Transverse colon (tissue), 4 donors: ENCODE data around the gene CD40LG. TPM values are rescaled to one million over a fixed set of nuclear protein-coding genes. Genes with fewer than 3 reads are reported as not detected.

ENCODE experiments used
- DNase-seq: peaks from one replicate; pipeline ENCODE4 v3.0.0-alpha.2; 2019
- H3K27ac ChIP-seq, 4 donors: fragments of 200-600 bp; sonication (generic); 2 replicates each; pipeline ENCODE4 v1.5.1; 2016 to 2018; ENCODE audit warnings: inconsistent platforms in 4 of 4
- H3K27me3 ChIP-seq: fragments of 200-600 bp; sonication (generic); 2 replicates; pipeline ENCODE4 v1.5.1; 2017; ENCODE audit warnings: inconsistent platforms
- H3K36me3 ChIP-seq, 4 donors: fragments of 200-600 bp; sonication (generic); 2 replicates each; pipeline ENCODE4 v1.5.1; 2017 to 2019; ENCODE audit warnings: inconsistent platforms in 4 of 4
- H3K4me1 ChIP-seq, 4 donors: fragments of 200-600 bp; sonication (generic); 2 replicates each; pipeline ENCODE4 v1.5.1; 2017 to 2020; ENCODE audit warnings: inconsistent platforms in 4 of 4
- H3K4me3 ChIP-seq, 4 donors: fragments of 200-600 bp; sonication (generic); 1 replicate in 1 of 4; 2 replicates in 3 of 4; pipeline versions ENCODE4 v1.5.1 to v1.6.1; 2017 to 2019; ENCODE audit warnings: inconsistent platforms in 4 of 4
- H3K9me3 ChIP-seq, 2 donors: fragments of 200-600 bp; sonication (generic); 2 replicates each; pipeline ENCODE4 v1.5.1; 2017 to 2019; ENCODE audit warnings: inconsistent platforms in 2 of 2
- CTCF ChIP-seq, 5 experiments: fragments of 200-600 bp in 3 of 5; fragments of 450-650 bp in 2 of 5; sonication (generic) in 3 of 5; IDR thresholded peaks; 1 replicate in 2 of 5; 2 replicates in 3 of 5; pipeline ENCODE4 v1.5.1; 2016 to 2017; ENCODE audit warnings: antibody characterized with exemption in 5 of 5, inconsistent platforms in 3 of 5, mild to moderate bottlenecking in 2 of 5, moderate library complexity in 1 of 5
- EP300 ChIP-seq: sonication (generic); formaldehyde crosslinking; IDR thresholded peaks from one replicate; pipeline ENCODE4 v1.6.1; 2017; ENCODE audit warnings: antibody characterized with exemption, low read depth
- POLR2A ChIP-seq: fragments of 450-650 bp; IDR thresholded peaks from one replicate; pipeline ENCODE4 v1.6.1; 2016; ENCODE audit warnings: antibody characterized with exemption, mild to moderate bottlenecking, moderate library complexity
- POLR2AphosphoS5 ChIP-seq, 3 donors: sonication (generic); formaldehyde crosslinking; IDR thresholded peaks; one replicate each; pipeline ENCODE4 v1.6.1; 2016; ENCODE audit warnings: antibody characterized with exemption in 3 of 3
- WGBS, 2 donors: methylation state at CpG; one replicate each; pipeline ENCODE4 v1.1.5; 2018; ENCODE audit warnings: low coverage in 1 of 2; 5-methylcytosine and 5-hydroxymethylcytosine counted together
- in situ Hi-C, 4 donors: fragments of 200-750 bp; cut with MboI; loops; one replicate each; pipeline versions ENCODE4 v1.15.0 to v1.15.1; 2017; ENCODE audit warnings: low sequenced_read_pairs in 3 of 4, low pct_ligation_motif_present in 1 of 4, low pct_unique_long_range_greater_than_20kb in 1 of 4
- intact Hi-C: fragments of 100-400 bp; cut with DNase I; formaldehyde crosslinking; loops from one replicate; pipeline ENCODE4 v1.15.1; 2023; ENCODE audit warnings: low total_unique reads
- total RNA-seq, 4 donors: library from RNA; depleted of rRNA; stranded (reverse); fragments of >200 nt; gene quantifications; one replicate each; pipeline ENCODE4 v1.1.0, GENCODE V29; 2016

CD40LG gene
- total RNA-seq, 4 donors from 2014 or later, result 0.64 TPM; not detected in 3

GRCh38 chrX:136689436-136689835, 41.5 kb downstream of the CD40LG start:
- intact Hi-C loops (no loop called here), in situ Hi-C loops (no loop called here)
- TF ChIP-seq POLR2AphosphoS5 (IDR thresholded peaks at IDR 0.05) (no peak), CTCF (IDR thresholded peaks at IDR 0.05) (no peak), POLR2A (no peak), EP300 (no peak)
- Histone ChIP-seq H3K9me3 (no peaks in the 10 kb centered on the region), H3K27ac (no peak overlapping the region), H3K36me3 (no peaks in the 10 kb centered on the region), H3K4me1 (no peaks in the 10 kb centered on the region), H3K4me3 (no peak overlapping the region), H3K27me3 (no peaks in the 10 kb centered on the region)
- WGBS, 2 donors, result 63% methylated on average over 6 of the region's 6 CpGs; no CpG with 5 or more reads in 1 of the 2 donors
- DNase-seq, result no peak

GRCh38 chrX:136691028-136691809, 43.3 kb downstream of the CD40LG start:
- Histone ChIP-seq H3K27me3 (no peaks in the 10 kb centered on the region), H3K27ac (no peak overlapping the region), H3K4me1 (no peaks in the 10 kb centered on the region), H3K4me3 (no peak overlapping the region), H3K36me3 (no peaks in the 10 kb centered on the region), H3K9me3 (no peaks in the 10 kb centered on the region)
- no peak for DNase-seq
- in situ Hi-C loops (no loop called here), intact Hi-C loops (no loop called here)
- WGBS, 2 donors, result 41 to 56% methylated on average over 2 to 3 of the region's 3 CpGs
- TF ChIP-seq EP300, result no peak
- TF ChIP-seq POLR2AphosphoS5 (IDR thresholded peaks at IDR 0.05), result no peak
- TF ChIP-seq CTCF (IDR thresholded peaks at IDR 0.05), result no peak
- TF ChIP-seq POLR2A, result no peak

- Histone ChIP-seq H3K9me3 (no peaks in the 10 kb centered on the region), H3K36me3 (no peaks in the 10 kb centered on the region), H3K27ac (no peak overlapping the region), H3K4me3 (no peak overlapping the region), H3K27me3 (no peaks in the 10 kb centered on the region), H3K4me1 (no peaks in the 10 kb centered on the region)
- intact Hi-C loops (no loop called here), in situ Hi-C loops (no loop called here)
- no peak for DNase-seq
- no peak for TF ChIP-seq POLR2A
- no peak for TF ChIP-seq CTCF (IDR thresholded peaks at IDR 0.05)
- no peak for TF ChIP-seq EP300
- no peak for TF ChIP-seq POLR2AphosphoS5 (IDR thresholded peaks at IDR 0.05)
- 82% methylated on average over 4 of the region's 4 CpGs; no CpG with 5 or more reads in 1 of the 2 donors for WGBS, 2 donors
These were observed 44.3 kb downstream of the CD40LG start for GRCh38 chrX:136692271-136692670.

- WGBS, 2 donors, result 35 to 70% methylated on average over 2 to 8 of the region's 8 CpGs
- no peaks in the 10 kb centered on the region for H3K4me1 ChIP-seq
- no peaks in the 10 kb centered on the region for H3K36me3 ChIP-seq
- intact Hi-C loops, result no loop called here
- no peaks in the 10 kb centered on the region for H3K9me3 ChIP-seq
- no peak overlapping the region for H3K4me3 ChIP-seq
- TF ChIP-seq POLR2A (no peak), CTCF (IDR thresholded peaks at IDR 0.05) (peak; percentile 44 to 60 (median 52))
- no peak overlapping the region for H3K27ac ChIP-seq
- in situ Hi-C loops, result no loop called here
- DNase-seq, result no peak
- no peaks in the 10 kb centered on the region for H3K27me3 ChIP-seq
These were observed 46.6 kb downstream of the CD40LG start for GRCh38 chrX:136694431-136695087.
